Neural progenitor cell (in vitro differentiated cells): ENCODE results near the gene LANCL1.

ENCODE experiments used
- EZH2 ChIP-seq: fragments of 200-600 bp; sonication (generic); IDR thresholded peaks from 2 replicates; pipeline ENCODE4 v1.6.1; 2017; ENCODE audit warnings: antibody characterized with exemption, mild to moderate bottlenecking, moderate library complexity
- TF ChIP-seq, protein P1 (sequence below): fragments of 200-600 bp; sonication (generic); IDR thresholded peaks from 2 replicates; pipeline ENCODE4 v1.5.1; 2017; ENCODE audit warnings: antibody characterized with exemption, mild to moderate bottlenecking

DNA sequence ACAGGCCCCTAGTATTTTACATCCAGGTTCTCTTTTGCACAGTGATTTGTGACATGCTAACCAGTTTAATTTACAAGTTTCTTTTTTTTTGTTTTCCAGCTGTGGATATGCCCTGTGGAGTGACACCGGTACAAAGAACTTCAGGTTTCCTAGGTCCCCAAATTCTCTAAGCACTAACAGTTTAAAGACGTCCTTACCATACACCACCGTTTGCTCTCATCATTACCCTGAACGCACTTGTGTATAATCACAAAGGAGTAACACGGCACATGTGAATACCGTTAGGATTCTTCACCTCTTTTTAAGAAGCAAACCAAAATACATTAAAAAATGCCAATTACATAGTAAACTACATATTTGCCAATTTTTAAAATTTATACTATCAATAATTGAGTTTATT, 853 bp downstream of the LANCL1 start:
- TF ChIP-seq, protein P1, sequence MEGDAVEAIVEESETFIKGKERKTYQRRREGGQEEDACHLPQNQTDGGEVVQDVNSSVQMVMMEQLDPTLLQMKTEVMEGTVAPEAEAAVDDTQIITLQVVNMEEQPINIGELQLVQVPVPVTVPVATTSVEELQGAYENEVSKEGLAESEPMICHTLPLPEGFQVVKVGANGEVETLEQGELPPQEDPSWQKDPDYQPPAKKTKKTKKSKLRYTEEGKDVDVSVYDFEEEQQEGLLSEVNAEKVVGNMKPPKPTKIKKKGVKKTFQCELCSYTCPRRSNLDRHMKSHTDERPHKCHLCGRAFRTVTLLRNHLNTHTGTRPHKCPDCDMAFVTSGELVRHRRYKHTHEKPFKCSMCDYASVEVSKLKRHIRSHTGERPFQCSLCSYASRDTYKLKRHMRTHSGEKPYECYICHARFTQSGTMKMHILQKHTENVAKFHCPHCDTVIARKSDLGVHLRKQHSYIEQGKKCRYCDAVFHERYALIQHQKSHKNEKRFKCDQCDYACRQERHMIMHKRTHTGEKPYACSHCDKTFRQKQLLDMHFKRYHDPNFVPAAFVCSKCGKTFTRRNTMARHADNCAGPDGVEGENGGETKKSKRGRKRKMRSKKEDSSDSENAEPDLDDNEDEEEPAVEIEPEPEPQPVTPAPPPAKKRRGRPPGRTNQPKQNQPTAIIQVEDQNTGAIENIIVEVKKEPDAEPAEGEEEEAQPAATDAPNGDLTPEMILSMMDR: no peak
- no peak for TF ChIP-seq EZH2
